Skin epidermis (tissue), 12 donors: Measurements from ENCODE around the gene RIBC1.
"Not testable (repeated sequence)": the region's sequence is repeated elsewhere in the genome, so short reads cannot be mapped to it uniquely, and the experiment has no call there.

Experiments
- H3K27ac ChIP-seq, 21 experiments: fragments of 200-600 bp; sonication (generic) in 11 of 21; one replicate each; pipeline ENCODE4 v1.5.0; 2020; ENCODE audit warnings: mild to moderate bottlenecking in 3 of 21, inconsistent platforms in 2 of 21, moderate library complexity in 2 of 21
- H3K4me3 ChIP-seq, 7 experiments: fragments of 200-600 bp; sonication (generic) in 2 of 7; one replicate each; pipeline ENCODE4 v1.5.0; 2020; ENCODE audit warnings: inconsistent platforms in 2 of 7, mild to moderate bottlenecking in 2 of 7, moderate library complexity in 1 of 7

The RIBC1 gene

DNA sequence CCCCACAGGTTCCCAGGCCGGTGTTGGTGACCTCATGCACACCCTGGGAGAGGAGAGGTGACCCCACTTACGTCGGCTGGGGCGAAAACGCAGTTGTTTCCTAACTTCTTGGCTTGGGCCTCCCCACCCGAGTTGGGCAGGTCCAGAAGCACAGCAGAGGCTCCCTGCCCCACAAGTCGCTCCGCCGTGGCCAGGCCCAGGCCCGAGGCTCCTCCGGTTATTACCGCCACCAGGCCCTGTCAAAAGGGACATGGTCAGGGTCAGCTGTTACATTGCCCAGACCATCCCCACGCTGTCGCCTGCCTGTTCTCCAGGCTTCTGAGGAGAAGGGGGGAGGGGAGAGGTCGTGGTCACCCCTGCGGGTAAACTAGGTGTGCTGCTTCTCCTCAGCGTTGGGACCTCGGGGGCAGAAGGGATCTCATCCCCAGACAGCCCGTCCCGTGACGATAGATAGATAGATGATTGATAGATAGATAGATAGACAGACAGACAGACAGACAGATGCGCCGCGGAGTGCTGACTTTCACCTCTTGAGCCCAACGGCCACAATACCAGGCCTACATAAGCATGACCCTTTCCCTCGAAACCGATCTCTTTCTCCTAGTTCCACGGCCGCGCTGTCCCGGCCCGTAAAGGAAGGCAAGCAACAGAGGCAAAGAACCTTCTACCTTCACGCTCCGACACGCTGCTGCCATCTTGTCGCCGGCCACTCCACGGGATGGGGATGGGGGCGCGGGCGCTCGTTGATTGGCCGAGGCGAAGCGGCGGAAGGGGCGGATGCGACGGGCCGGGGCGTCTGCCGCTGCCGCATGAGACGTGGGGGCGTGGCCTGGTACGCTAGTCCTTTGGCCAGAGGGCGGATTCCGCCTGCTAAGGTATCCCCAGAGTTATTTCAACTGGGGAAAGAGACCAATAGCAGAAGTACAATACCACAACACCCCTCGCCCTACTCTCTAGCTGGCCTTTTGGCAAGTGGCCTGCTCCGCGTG is 11.3 kb downstream of the RIBC1 start, which contains the start of gene HSD17B10:
Gene HSD17B10 (minus strand): TSS at position 720 of the 989 bp plus-strand sequence. CDS start 25 bp downstream, at position 695.
- Histone ChIP-seq H3K27ac (peak within 1 kb of the TSS in 18 of 21 experiments; percentile 44 to 88 (median 74)), H3K4me3 (peak within 1 kb of the TSS; percentile 48 to 61 (median 56))

DNA sequence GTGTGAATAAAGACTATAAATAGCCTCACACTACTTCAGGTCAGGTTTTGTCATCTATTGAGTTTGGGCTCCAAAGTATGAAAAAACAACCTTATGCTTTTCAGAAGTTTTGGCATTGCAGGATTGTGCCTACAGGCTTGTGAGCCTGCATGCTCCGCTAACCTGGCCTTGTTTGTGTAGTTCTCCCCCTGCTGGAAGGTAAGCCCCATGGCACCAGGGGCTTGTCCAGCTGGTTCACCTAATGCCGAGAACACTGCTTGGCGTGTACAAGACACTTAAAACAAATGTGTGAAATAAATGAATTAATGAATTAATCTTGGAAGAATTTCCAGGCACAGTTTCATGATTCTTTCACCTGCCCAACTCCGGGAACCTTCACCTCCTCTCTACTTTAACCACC is 13.3 kb downstream of the RIBC1 start:
- Histone ChIP-seq H3K4me3 (no peak overlapping the region), H3K27ac (no peak overlapping the region)

DNA sequence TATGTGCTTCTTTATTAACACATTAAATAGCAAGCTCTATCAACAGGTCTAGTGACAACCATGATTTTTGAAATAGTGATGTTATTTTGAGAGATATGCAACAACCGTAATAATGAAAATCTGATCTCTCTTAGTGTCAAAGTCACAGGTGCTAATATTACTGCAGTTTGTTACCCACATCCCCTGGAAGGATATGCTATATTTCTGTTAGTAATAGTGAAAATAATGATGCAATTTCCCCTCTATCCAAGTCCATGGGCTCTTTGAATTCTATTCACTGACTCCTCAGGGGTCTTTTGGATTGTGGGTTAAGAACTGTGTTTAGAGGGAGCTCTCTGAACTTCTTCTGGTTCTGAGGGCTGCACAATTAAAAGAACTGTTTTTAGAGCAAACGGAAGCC is 14.5 kb downstream of the RIBC1 start:
- Histone ChIP-seq H3K27ac (no peak overlapping the region), H3K4me3 (no peak overlapping the region)

DNA sequence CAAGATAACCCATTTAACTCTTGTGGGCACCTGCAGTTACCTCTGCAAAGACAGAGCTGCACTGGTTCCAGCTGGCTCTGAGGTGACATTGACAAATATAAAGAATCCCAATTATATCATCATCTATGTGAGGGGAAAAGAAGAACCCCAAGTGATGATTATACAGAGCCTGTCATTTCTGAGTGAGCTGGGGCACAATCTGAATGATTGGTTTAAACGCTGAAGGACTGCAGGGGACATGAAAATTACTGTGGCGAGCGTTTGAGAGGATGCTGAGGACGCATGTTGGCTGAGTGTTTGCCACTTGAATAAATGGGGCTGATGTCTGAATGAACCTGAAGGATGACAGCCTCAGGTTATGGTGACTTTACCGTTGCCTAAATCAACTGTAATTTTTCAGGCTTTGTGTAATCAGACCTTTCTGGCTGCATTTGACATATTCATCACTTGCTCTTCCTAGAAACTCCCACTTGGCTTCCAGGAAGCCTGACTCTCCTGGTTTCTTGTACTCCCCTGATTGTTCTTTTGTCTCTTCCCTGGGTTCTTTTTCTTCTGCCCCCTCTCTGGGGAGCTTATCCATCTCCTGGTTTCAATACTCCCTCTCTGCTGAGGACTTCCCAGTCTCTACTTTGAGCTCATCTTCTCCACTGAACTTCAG is 15.6 kb downstream of the RIBC1 start:
- no peak overlapping the region for H3K27ac ChIP-seq
- no peak overlapping the region for H3K4me3 ChIP-seq

DNA sequence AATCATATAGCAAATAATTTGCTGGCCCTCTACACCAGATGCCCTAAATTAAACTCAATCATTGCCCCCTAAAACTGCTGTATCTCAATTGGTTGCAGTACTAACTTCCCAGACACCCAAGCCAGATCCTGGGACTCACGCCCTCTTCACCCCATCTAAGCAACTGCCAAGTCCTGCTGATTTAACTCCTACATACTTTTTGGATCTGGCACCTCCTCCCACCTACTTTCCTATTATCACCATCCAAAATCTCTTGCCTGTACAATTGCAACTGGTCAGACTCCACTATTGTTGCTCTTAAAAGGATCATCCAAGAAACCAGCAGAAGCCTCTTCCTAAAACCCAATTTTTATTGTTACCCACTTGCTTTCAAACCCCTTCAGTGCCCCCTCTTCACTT is 16.2 kb downstream of the RIBC1 start:
- no peak overlapping the region for H3K4me3 ChIP-seq
- no peak overlapping the region for H3K27ac ChIP-seq

DNA sequence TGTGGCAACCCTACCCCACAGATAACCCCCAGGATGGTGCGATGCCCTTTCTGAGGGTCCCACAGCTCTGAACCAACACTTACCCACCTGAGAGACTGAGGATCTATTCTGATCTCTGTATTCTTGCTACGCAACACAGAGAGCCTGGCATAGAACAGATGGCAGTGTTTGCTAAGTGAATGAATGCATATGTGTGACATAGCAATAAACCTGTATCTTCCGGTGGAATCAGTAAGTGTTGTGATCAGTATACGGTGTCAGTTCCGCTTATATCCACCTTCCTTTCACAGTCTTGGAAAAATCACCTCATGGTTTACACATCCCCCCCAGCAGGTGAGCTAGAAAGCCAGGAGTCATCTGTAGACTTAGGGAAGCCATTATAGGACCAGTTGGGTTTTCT is 17.4 kb downstream of the RIBC1 start:
- peak overlapping the region in 2 of 7 experiments; percentile 30 to 31 for H3K4me3 ChIP-seq
- peak overlapping the region in 14 of 21 experiments; percentile 0 to 86 (median 74) for H3K27ac ChIP-seq

DNA sequence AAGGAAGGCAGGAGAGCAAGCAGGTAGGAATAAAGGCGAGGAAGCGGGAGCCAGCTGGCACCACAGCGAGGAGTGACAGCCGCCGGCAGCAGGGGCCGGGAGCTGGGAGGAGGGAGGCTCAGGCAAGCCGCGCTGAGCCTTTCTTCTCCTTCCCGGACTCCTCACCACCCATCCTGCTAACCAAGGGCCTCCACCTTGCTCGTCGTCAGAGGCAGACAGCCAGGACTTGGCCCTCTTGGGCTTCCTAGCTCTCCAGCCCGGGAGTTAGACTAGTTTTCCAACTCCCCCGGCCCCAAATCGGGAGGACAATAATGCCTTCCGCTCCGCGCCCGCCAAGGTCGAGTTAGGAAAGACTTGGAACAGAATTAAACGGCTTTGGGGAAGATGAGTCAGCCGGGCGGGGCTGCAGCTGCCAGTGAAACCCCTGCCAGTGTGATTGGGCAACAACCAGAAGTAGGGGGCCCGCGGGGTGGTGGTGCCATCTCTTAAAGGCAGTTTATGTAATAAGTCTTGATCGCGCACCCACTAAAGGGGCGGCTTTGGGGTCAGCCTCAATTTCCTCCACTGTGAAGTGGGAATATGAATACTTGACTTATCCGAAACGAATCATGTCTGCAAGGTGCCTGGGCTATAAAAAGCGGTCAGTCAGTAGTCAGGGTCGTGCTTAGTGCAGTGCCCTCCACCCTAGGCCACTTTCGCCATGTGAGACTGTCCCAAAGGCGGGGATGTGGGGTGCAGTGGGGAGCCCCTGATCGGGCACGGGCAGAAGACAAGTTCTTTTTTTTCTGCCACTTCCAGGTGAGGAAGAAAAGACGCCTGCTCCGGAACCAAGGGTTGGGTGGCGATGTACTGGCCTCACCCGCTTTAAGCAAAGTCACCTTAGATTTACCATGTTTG is 18.2 kb downstream of the RIBC1 start:
- H3K27ac ChIP-seq: peak overlapping the region in 19 of 21 experiments; percentile 0 to 86 (median 68)
- H3K4me3 ChIP-seq: peak overlapping the region; percentile 9 to 31 (median 22)

DNA sequence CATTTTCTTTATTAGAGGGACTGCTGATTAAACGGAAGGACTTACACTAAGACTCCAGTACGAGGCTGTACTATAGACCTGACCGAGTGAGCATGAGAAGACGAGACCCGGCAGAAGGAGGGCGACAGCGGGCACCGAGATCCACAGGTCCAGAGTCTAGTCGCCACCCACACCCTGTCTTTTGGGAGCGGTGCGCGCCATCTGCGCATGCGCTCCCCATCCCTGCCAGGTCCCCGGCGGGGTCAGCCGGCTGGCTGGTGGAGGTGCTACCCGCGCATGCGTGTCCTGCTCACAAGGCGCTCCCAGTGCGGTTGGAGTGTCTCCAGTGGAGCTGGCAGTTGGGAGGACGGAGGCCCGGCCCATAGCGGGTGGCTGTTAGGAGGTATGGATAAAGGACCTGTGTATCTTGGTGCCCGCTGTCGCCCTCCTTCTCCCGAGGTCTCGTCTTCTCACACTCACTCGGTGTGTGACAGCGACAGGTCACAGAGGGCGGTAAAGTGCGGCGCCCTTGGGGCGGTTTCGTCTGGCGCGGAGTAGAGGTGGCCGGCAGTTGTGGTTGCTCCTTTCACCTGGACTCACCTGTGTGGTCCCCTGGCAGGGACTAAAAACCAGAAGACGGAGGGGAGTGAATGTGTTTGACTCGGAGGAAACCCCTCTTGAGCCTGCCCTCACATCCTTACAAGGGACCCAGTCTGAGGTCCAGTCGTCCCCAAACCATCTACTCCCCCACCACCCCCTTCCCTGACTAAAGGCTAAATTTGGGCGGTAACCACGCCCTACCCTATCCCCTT is 19.1 kb downstream of the RIBC1 start:
- Histone ChIP-seq H3K4me3 (peak overlapping the region; percentile 9 to 31 (median 22)), H3K27ac (peak overlapping the region in 17 of 21 experiments; percentile 9 to 86 (median 68))

DNA sequence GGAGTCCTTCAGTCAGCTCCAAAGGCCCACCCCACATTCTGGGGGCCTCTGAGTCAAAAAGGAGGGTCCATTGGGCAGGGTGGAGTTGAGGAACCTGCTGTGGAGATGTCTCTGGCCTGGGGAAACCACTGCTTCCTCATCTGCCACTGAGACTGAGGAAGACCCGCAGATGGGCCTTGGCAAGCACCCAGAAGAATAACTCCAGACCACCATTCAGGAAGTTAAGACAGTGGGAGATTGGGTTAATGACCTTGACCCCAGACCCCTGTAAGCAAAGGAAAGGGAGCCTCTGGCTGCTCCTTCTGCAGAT is 19.6 kb downstream of the RIBC1 start:
- H3K4me3 ChIP-seq: no peak overlapping the region

DNA sequence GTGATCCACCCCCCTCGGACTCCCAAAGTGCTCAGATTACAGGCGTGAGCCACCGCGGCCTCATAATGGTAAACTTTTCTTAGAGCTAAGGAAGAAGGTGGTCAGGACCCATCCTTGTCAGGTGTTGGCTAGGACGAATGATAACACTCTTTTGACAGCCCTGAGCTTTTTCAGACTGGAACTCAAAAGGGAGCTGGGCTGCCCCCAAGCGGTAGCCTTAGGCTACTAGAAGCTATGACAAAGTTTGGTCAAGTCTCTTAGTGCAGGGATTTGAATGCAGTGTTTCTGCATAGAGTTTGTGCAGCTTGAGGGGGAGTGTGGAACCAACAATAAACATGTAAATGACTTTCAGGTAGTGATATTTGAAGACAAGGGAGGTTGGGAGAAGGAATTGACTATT is 23.3 kb downstream of the RIBC1 start:
- H3K27ac ChIP-seq: no peak overlapping the region
- no peak overlapping the region for H3K4me3 ChIP-seq

More for the DNA sequence above, 19.6 kb downstream of the RIBC1 start:
- H3K27ac ChIP-seq: peak overlapping the region in 3 of 21 experiments; percentile 45 to 76 (median 53)

DNA sequence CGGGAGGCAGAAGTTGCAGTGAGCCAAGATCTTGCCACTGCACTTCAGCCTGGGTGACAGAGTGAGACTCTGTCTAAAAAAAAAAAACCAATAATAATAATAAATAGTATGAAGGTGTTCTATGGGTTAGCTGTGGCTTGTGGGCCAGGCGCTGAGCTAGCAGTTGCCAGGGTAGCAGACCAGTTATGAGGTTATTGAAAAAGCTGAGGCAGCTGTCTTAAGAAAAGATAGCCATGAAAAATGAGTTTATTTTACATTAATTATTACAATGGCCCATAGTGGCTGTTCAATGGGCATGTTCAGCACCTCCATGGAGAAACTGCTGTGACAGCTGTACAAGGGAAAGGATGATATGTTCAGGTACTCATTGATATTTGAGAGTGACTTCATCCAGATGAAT is 24.8 kb downstream of the RIBC1 start:
- Histone ChIP-seq H3K4me3 (no peak overlapping the region), H3K27ac (no peak overlapping the region)

DNA sequence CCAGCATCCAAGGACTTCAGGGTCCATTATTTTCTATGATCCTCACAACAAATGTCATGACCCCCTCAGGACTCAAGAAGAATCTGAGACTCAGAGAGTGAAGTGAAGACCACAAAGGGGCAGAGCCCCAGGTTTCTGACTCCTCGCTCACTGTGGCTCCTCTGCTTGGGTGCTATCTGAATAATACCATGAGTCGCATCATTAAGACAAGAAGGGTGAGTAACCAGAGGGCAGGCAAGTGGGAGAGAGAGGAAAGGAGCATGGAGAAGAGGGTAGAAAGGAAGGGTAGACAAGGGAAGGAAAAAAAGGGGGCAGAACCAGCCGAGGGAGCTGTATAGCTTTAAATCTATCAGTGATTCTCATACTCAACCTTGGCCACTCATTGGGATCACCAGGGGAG is 27.0 kb downstream of the RIBC1 start:
- Histone ChIP-seq H3K27ac (no peak overlapping the region), H3K4me3 (no peak overlapping the region)

DNA sequence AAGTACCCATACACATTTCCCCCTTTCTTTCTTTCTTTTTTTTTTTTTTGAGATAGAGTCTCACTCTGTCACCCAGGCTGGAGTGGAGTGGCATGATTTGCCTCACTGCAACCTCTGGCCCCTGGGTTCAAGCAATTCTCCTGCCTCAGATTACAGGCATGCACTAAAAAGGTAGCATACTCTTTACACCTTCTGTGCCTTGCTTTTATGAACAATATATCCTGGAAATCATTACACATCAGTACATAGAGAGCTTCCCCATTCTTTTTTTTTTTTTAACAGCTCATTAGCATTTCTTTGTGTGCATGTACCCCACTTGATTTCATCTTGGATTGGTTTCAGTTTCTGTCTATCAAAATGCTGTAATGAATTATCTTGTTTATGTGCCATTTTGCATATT is 30.1 kb downstream of the RIBC1 start:
- H3K27ac ChIP-seq: no peak overlapping the region
- no peak overlapping the region for H3K4me3 ChIP-seq

DNA sequence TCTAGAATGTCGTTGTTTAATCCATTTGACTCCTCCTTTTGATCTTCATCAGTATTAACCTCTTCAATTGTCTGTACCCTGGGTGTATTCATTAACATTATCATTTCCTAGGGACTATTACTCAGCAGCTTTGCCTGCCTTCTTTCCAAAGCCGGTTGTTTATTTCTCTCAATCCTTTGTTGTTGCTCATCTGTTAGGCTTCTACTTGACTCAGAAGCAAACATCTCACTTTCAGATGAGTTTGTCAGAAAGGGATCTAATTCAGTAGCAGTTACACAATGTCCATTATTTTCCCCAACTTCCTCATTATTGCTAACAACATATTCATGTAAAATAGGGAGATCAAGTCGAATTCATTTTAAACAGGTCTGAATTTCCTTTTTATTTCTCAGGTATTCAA is 33.6 kb downstream of the RIBC1 start:
- Histone ChIP-seq H3K4me3 (no peak overlapping the region), H3K27ac (no peak overlapping the region)

DNA sequence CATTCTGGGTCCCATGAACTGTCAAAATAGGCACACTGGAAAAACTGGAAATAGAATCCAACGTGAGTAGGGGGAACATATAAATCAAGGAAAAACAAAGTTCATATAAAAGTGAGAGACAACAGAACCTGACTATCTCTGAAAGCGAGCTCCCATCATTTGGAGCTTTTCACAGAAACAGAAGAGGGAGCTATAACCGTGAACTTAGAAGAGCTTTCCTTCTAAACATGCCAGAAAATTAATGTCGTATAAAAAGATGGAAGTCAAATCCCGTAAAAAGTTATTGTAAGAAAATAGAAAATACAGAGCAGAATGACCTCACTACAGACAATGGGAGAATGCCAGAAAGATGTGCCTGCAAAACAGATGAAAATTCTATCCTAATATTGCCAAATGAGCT is 35.4 kb downstream of the RIBC1 start:
- Histone ChIP-seq H3K4me3 (no peak overlapping the region), H3K27ac (no peak overlapping the region)

DNA sequence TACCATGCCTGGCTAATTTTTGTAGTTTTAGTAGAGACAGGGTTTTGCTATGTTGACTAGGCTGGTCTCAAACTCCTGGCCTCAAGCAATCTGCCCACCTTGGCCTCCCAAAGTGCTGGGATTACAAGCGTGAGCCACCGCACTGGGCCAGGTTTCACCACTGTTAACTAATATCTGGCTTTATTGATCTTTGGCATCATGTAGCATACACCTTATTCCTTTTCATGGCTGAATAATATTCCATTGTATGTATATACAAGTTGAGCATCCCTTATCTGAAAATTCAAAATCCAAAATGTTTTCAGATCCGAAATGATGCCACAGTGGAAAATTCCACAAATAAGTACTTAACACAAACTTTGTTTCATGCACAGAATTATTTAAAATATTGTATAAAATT is 46.0 kb downstream of the RIBC1 start:
- not testable (repeated sequence) for H3K4me3 ChIP-seq, H3K27ac ChIP-seq

DNA sequence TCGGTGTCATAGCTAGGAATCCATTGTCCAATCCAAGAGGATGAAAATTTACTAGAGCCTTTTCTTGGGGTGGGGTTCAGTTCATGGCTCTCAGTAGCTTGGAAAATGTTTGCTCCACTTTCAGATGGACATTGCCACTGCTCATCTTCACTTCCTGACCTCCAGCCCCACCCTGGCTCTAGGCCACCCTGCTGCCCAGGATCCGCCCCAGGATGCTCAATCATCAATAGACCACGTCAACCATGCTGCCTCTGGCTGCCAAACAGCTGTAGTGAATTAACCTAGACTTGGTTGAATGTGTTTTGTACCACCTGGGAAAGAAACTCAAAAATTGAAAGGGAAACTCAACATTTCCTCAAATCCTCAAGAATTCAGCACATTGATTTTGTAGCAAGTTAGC is 48.7 kb downstream of the RIBC1 start:
- Histone ChIP-seq H3K27ac (no peak overlapping the region), H3K4me3 (no peak overlapping the region)

DNA sequence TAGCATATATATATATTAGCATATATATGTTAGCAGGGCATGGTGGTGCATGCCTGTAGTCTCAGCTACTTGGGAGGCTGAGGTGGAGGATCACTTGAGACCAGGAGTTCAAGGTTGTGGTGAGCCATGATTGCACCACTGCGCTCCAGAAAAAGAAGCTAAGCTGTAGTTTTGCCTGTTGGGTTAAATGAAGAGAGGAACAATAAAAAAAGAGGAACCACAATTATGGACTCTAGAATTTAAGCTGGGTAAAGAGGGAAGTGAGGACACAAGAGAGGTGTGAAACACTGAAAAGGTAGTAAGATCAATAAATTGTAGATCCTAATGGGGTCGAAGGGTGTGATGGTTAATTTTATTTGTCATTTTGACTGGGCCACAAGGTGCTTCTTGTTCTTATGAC is 52.0 kb downstream of the RIBC1 start:
- no peak overlapping the region for H3K4me3 ChIP-seq
- H3K27ac ChIP-seq: no peak overlapping the region

DNA sequence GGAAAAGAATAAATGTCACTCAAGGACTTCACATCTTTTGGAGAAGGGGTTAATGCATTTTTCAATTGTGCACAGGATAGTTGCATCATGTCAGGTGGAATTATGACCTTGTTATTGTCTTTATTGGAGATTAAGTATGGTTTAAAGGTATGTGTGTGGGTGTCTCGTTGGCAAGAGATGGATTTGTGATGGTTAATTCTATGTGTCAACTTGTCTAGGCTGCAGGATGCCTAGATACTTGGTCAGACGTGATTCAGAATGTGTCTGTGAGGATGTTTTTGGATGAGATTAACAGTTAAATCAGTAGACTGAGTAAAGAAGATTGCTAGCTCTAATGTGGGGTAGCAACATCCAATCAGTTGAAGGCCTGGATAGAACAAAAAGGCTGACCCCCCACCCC is 53.7 kb downstream of the RIBC1 start:
- no peak overlapping the region for H3K4me3 ChIP-seq
- no peak overlapping the region for H3K27ac ChIP-seq
